Lower leg skin (tissue), 3 donors: Measurements from ENCODE around the gene SPON1.

Experiments used
- CTCF ChIP-seq, 3 donors: fragments of 450-650 bp; IDR thresholded peaks; one replicate each; pipeline ENCODE4 v1.5.1; 2016; ENCODE audit warnings: antibody characterized with exemption in 3 of 3, mild to moderate bottlenecking in 3 of 3, moderate library complexity in 2 of 3
- POLR2A ChIP-seq, 2 donors: fragments of 450-650 bp; IDR thresholded peaks; one replicate each; pipeline ENCODE4 v1.6.1; 2016 to 2017; ENCODE audit warnings: antibody characterized with exemption in 2 of 2, mild to moderate bottlenecking in 1 of 2, moderate library complexity in 1 of 2

GRCh38 chr11:14242187-14242586 is 279.7 kb downstream of the SPON1 start:
- TF ChIP-seq CTCF (IDR thresholded peaks at IDR 0.05) (no peak), POLR2A (IDR thresholded peaks at IDR 0.05) (no peak)
